Activated T-cell treated with anti-CD3 and anti-CD28 coated beads, Interleukin-2, amount 50 U/mL, for 4 hours (primary cell): ENCODE data around the gene HSD17B14. TPM values are rescaled to one million over a fixed set of nuclear protein-coding genes. Genes with fewer than 3 reads are reported as not detected.
"Not testable (repeated sequence)": the region's sequence is repeated elsewhere in the genome, so short reads cannot be mapped to it uniquely, and the experiment has no call there.

Experiments
- ATAC-seq, 2 donors: fragments of 200-7000 bp; cut with Tn5 transposase; one replicate each; pipeline ENCODE4 v1.10.0; 2021
- DNase-seq: peaks from one replicate; pipeline ENCODE4 v3.0.0-alpha.2; 2020
- H3K27me3 Mint-ChIP-seq: one replicate; pipeline ENCODE4 v1.8.0; 2021; ENCODE audit warnings: low read depth, mixed read lengths
- H3K36me3 Mint-ChIP-seq: one replicate; pipeline ENCODE4 v1.8.0; 2022; ENCODE audit warnings: mixed read lengths; ENCODE audit not compliant: insufficient read depth
- H3K4me1 Mint-ChIP-seq: one replicate; pipeline ENCODE4 v1.8.0; 2021; ENCODE audit warnings: low read depth, mixed read lengths
- H3K4me3 Mint-ChIP-seq: one replicate; pipeline ENCODE4 v1.8.0; 2021; ENCODE audit warnings: mild to moderate bottlenecking, moderate library complexity, mixed read lengths
- H3K9me3 Mint-ChIP-seq: one replicate; pipeline ENCODE4 v1.8.0; 2021; ENCODE audit warnings: mixed read lengths
- total RNA-seq, 3 donors: library from RNA; stranded (reverse); gene quantifications; one replicate each; pipeline ENCODE4 v1.2.1, GENCODE V29; 2021

The HSD17B14 gene
- under 1 TPM; 0.37 to 0.65 (median 0.61) TPM for total RNA-seq

DNA sequence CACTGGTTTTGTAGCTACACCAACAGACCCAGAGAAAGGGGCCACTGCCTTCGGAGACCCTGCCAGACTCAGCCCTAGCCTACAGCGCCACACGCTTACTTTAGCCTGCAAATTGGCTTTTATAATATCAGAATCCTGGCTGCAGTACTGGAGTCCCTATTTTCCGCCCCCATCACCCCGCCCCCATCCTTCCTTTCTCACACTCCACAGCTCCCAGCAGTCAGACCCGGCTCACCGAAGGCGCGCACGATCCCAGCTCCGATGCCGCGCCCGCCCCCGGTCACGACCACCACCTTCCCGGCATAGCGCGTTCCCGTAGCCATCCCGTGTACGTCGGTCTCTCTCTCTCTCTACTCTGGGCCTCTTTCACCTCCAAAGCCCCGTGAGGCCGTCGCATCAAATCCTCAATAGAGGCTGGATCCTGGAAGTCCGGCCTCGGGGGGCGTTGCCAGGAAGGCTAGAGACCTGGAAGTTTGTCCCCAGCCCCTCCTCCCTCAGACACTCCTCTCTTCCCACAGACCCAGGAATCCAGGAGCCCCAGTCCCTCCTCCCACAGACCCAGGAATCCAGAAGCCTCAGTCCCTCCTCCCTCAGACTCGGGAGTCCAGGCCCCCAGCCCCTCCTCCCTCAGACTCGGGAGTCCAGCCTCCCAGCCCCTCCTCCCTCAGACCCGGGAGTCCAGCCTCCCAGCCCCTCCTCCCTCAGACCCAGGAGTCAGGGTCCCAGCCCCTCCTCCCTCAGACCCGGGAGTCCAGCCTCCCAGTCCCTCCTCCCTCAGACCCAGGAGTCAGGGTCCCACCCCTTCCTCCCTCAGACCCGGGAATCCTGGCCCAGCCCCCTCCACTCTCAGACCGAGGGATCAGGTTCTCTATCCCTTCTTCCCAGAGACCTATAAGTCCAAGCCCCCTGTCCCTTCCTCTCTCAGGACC, at the start of gene HSD17B14:
HSD17B14 (minus strand) TSS at position 403 of the 929 bp plus-strand sequence; CDS start at position 323, 80 bp downstream.
- Mint-ChIP-seq H3K4me1 (peaks cover 20% of the 10 kb centered on the region), H3K9me3 (no peaks in the 10 kb centered on the region)
- ATAC-seq: peak; percentile 14 to 30

DNA sequence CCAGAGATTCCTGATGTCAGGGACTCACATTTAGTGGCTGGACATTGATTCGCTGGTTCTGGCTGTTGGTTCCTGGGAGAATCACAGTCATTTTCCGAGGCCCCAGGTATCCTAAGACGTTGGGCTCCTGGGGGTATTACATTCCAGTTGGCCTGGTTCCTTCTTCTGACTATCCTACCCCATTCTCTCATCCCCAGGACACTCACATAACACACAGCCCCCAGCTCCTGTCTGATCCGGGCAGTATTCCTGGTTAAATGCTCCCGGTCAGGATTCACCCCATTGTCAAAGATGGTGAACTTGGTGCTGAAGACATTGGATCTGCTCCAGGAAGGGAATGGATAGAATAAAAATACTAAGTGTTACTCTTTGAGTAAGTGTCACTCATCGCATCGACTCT, 47.4 kb upstream of the HSD17B14 start:
- no peak overlapping the region for H3K4me3 Mint-ChIP-seq
- no peak for ATAC-seq

More for the DNA sequence above, at the start of gene HSD17B14:
- no peak for DNase-seq
- H3K4me3 Mint-ChIP-seq: peak within 1 kb of the TSS; percentile 80
- H3K36me3 Mint-ChIP-seq: no peaks in the 10 kb centered on the region
- H3K27me3 Mint-ChIP-seq: peaks cover 8% of the 10 kb centered on the region

DNA sequence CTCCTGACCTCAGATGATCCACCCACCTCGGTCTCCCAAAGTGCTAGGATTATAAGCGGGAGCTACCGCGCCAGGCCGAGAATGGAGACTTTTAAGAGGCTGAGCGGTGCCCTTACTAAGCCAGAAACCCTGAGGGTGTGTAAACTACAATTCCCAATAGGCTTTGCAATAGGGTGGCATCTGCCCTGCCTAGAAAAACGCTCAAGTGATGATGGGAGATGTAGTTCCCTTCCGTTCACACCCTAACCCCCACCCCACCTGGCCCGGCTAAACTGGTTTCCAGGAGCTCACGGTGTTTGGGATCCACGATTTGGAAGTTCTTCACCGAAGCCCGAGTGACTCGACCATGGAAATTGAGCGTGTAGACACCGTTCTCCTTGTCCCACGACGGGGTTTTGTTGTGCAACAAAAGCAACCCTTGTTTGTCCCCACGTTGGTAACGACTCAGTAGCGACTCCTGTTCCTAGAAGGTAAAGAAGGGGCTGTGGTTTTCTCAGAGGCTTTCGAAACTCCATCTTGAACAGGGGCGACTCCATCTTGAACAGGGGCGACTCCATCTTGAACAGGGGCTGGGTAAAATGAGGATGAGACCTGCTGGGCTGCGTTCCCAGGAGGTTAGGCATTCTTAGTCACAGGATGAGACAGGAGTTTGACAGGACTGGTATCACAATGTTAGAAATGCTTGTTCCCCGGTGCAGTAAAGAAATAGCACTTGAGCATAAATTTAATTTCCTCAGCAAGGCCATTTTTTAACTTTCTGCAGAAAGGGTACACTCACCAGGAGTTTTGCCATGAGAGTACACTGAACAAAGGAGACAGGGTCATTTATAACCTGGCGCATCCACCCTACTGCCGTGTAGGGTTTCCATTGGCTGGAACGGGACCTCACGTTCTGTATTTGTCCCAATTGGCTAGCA, 45.7 kb upstream of the HSD17B14 start:
- peak; percentile 73 to 82 for ATAC-seq
- no peak for DNase-seq
- H3K36me3 Mint-ChIP-seq: peaks cover 9% of the 10 kb centered on the region
- no peak overlapping the region for H3K4me3 Mint-ChIP-seq
- H3K9me3 Mint-ChIP-seq: no peaks in the 10 kb centered on the region
- H3K27me3 Mint-ChIP-seq: no peaks in the 10 kb centered on the region
- peaks cover 9% of the 10 kb centered on the region for H3K4me1 Mint-ChIP-seq

More for the DNA sequence above, 47.4 kb upstream of the HSD17B14 start:
- DNase-seq: no peak
- Mint-ChIP-seq H3K4me1 (peaks cover under 1% of the 10 kb centered on the region), H3K9me3 (no peaks in the 10 kb centered on the region), H3K36me3 (peaks cover under 1% of the 10 kb centered on the region), H3K27me3 (no peaks in the 10 kb centered on the region)

GRCh38 chr19:48879696-48880095, 43.4 kb upstream of the HSD17B14 start:
- Mint-ChIP-seq H3K36me3 (peaks cover 24% of the 10 kb centered on the region), H3K4me1 (peaks cover 22% of the 10 kb centered on the region)
- H3K9me3 Mint-ChIP-seq, ATAC-seq, H3K4me3 Mint-ChIP-seq, H3K27me3 Mint-ChIP-seq, DNase-seq: not testable (repeated sequence)

DNA sequence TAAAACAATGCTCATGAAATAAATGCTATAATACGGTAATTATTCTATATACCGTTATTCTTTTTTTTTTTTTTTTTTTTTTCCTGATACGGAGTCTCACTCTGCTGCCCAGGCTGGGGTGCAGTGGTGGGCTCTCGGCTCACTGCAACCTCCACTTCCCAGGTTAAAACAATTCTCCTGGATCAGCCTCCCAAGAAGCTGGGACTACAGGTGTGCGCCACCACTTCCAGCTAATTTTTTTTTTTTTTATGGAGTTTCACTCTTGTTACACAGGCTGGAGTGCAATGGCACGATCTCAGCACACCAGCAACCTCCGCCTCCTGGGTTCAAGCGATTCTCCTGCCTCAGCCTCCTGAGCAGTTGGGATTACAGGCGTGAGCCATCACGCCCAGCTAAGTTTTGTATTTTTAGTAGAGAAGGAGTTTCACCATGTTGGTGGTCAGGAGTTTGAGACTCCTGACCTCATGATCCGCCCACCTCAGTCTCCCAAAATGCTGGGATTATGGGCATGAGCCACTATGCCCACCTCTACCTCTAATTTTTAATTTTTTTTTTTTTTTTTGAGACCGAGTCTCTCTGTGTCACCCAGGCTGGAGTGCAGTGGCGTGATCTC, 42.8 kb upstream of the HSD17B14 start:
- Mint-ChIP-seq H3K9me3 (no peaks in the 10 kb centered on the region), H3K36me3 (peaks cover 30% of the 10 kb centered on the region), H3K4me3 (no peak overlapping the region), H3K4me1 (peaks cover 26% of the 10 kb centered on the region), H3K27me3 (no peaks in the 10 kb centered on the region)
- ATAC-seq: no peak
- DNase-seq: no peak

DNA sequence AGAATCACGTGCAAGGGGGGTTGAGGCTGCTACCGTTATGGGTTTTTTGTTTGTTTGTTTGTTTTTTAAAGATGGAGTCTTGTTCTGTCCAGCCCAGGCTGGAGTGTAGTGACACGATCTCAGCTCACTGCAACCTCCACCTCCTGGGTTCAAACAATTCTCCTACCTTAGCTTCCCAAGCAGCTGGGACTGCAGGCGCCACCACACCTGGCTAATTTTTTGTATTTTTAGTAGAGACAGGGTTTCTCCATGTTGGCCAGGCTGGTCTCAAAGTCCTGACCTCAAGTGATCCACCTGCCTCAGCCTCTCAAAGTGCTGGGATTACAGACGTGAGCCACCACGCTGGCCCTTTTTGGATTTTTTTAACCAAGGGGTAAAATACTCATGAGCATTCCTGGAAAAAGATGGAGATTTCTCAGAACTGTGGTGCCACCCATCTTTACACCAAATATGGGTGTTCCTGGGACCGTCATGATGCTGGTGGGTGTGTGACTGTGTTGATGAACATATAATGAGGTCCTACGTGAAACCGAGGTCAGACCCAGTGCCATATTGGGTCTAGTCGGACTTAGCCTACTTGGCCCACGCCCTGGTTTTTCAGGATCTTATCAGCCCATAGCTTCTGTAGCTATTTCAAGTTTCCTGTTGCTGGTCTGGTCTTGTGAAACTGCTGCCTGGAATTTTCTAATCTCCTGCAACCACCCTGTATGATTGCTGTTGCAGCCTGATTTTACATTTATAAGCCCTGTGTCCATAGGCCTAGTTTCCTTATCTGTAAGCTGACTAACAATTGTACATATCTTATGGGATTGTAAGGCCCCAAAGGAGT, 42.1 kb upstream of the HSD17B14 start:
- DNase-seq: no peak
- Mint-ChIP-seq H3K4me1 (peaks cover 33% of the 10 kb centered on the region), H3K36me3 (peaks cover 37% of the 10 kb centered on the region), H3K9me3 (no peaks in the 10 kb centered on the region), H3K4me3 (no peak overlapping the region), H3K27me3 (no peaks in the 10 kb centered on the region)
- ATAC-seq: no peak

- Mint-ChIP-seq H3K9me3 (no peaks in the 10 kb centered on the region), H3K36me3 (peaks cover 43% of the 10 kb centered on the region), H3K4me3 (no peak overlapping the region), H3K27me3 (no peaks in the 10 kb centered on the region), H3K4me1 (peaks cover 38% of the 10 kb centered on the region)
- no peak for ATAC-seq
- no peak for DNase-seq
Measured at GRCh38 chr19:48877855-48878195, 41.5 kb upstream of the HSD17B14 start.

- not testable (repeated sequence) for H3K9me3 Mint-ChIP-seq, H3K27me3 Mint-ChIP-seq, ATAC-seq
- Mint-ChIP-seq H3K4me1 (peaks cover 40% of the 10 kb centered on the region), H3K36me3 (peaks cover 45% of the 10 kb centered on the region), H3K4me3 (peak overlapping the region; percentile 99)
- DNase-seq: peak; percentile 42
Measured at GRCh38 chr19:48876043-48876981, 40.0 kb upstream of the HSD17B14 start.

DNA sequence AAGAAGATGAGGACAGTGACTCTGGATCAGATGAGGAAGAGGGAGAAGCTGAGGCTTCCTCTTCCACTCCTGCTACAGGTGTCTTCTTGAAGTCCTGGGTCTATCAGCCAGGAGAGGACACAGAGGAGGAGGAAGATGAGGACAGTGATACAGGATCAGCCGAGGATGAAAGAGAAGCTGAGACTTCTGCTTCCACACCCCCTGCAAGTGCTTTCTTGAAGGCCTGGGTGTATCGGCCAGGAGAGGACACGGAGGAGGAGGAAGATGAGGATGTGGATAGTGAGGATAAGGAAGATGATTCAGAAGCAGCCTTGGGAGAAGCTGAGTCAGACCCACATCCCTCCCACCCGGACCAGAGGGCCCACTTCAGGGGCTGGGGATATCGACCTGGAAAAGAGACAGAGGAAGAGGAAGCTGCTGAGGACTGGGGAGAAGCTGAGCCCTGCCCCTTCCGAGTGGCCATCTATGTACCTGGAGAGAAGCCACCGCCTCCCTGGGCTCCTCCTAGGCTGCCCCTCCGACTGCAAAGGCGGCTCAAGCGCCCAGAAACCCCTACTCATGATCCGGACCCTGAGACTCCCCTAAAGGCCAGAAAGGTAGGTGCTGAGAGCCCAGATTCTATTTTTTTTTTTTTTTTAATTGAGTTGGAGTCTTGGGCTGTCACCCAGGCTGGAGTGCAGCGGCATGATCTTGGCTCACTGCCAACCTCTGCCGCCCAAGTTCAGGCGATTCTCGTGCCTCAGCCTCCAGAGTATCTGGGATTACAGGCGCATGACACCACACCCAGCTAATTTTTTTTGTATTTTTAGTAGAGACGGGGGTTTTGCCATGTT, 38.2 kb upstream of the HSD17B14 start:
- DNase-seq: no peak
- peak overlapping the region; percentile 99 for H3K4me3 Mint-ChIP-seq
- peak; percentile 0 to 1 for ATAC-seq
- H3K9me3 Mint-ChIP-seq: no peaks in the 10 kb centered on the region
- H3K4me1 Mint-ChIP-seq: peaks cover 40% of the 10 kb centered on the region
- no peaks in the 10 kb centered on the region for H3K27me3 Mint-ChIP-seq
- H3K36me3 Mint-ChIP-seq: peaks cover 45% of the 10 kb centered on the region

DNA sequence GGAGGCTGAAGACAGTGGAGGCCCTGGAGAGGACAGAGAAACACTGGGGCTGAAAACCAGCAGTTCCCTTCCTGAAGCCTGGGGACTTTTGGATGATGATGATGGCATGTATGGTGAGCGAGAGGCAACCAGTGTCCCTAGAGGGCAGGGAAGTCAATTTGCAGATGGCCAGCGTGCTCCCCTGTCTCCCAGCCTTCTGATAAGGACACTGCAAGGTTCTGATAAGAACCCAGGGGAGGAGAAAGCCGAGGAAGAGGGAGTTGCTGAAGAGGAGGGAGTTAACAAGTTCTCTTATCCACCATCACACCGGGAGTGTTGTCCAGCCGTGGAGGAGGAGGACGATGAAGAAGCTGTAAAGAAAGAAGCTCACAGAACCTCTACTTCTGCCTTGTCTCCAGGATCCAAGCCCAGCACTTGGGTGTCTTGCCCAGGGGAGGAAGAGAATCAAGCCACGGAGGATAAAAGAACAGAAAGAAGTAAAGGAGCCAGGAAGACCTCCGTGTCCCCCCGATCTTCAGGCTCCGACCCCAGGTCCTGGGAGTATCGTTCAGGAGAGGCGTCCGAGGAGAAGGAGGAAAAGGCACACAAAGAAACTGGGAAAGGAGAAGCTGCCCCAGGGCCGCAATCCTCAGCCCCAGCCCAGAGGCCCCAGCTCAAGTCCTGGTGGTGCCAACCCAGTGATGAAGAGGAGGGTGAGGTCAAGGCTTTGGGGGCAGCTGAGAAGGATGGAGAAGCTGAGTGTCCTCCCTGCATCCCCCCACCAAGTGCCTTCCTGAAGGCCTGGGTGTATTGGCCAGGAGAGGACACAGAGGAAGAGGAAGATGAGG, 37.4 kb upstream of the HSD17B14 start:
- peak overlapping the region; percentile 99 for H3K4me3 Mint-ChIP-seq
- DNase-seq (no peak), ATAC-seq (no peak)
- no peaks in the 10 kb centered on the region for H3K9me3 Mint-ChIP-seq
- H3K4me1 Mint-ChIP-seq: peaks cover 38% of the 10 kb centered on the region
- no peaks in the 10 kb centered on the region for H3K27me3 Mint-ChIP-seq
- peaks cover 44% of the 10 kb centered on the region for H3K36me3 Mint-ChIP-seq

GRCh38 chr19:48872884-48873475, 36.7 kb upstream of the HSD17B14 start:
- peaks cover 33% of the 10 kb centered on the region for H3K4me1 Mint-ChIP-seq
- DNase-seq: peak; percentile 65
- no peaks in the 10 kb centered on the region for H3K27me3 Mint-ChIP-seq
- no peaks in the 10 kb centered on the region for H3K9me3 Mint-ChIP-seq
- peak overlapping the region; percentile 99 for H3K4me3 Mint-ChIP-seq
- peak; percentile 53 to 57 for ATAC-seq
- H3K36me3 Mint-ChIP-seq: peaks cover 38% of the 10 kb centered on the region
